LNCAP (cell line): Measurements from ENCODE around the gene CHCHD3.

Experiments used
- CTCF ChIP-seq: fragments of 450-650 bp; IDR thresholded peaks from 2 replicates; pipeline ENCODE4 v1.5.1; 2017; ENCODE audit warnings: mild to moderate bottlenecking

The CHCHD3 gene

GRCh38 chr7:132769280-132769679 lies 312.6 kb downstream of the CHCHD3 start:
- TF ChIP-seq CTCF, result no peak

DNA sequence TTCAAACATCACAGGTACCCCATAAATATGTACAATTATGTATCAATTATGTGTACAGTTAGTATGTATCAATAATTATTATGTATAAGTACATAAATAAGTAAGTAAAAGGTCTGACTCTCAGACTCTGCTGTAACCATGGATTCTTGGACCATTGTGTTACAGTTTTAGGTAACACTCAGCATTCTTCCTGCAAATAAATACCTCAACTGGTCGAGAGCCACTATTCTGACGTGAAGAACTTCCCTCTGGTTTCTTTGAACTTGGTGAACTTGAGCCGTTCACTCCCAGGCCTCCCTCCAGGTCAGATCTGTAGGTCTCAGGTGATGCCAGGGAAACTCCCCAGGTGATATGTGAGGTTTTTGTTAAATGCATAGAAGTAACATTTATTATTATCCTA lies 313.8 kb downstream of the CHCHD3 start:
- no peak for TF ChIP-seq CTCF

- TF ChIP-seq CTCF, result no peak
Observed at GRCh38 chr7:132767378-132767777, 314.5 kb downstream of the CHCHD3 start.

DNA sequence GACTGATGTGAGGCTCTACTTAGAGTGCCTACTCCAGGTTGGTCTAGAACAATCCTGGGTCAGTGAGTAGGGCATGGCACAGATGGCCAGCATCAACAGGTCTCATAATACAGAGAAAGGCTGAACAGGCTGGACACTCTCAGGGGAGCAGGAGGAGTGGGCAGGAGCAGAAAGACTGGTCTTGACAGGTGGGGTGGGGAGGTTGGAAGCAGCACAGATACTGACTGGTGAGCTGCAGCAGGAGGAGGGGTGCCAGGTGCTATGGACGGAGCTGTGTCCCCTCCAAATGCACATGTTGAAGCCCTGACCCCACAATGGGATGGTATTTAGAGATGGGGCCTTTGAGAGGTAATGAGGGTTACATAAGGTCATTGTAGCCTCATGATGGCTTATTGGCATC lies 315.2 kb downstream of the CHCHD3 start:
- no peak for TF ChIP-seq CTCF

GRCh38 chr7:132765861-132766260 lies 316.0 kb downstream of the CHCHD3 start:
- no peak for TF ChIP-seq CTCF

DNA sequence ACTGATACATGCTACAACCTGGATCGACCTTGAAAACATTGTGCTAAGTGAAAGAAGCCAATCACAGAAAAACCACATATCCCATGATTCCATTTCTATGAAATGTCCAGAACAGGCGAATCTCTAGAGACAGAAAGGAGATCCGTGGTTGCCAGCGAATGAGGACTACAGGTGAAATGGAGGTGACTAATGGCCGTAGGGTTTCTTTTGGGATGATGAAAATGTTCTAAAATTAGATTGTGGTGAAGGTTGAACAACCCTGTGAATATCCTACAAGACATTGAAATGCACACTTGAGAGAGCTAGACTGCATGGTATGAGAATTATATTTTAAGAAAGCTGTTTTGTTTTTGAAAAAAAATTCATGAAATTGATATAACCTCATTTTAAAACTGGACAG lies 317.1 kb downstream of the CHCHD3 start:
- TF ChIP-seq CTCF, result no peak

- no peak for TF ChIP-seq CTCF
Observed at GRCh38 chr7:132760866-132761265, 321.0 kb downstream of the CHCHD3 start.

DNA sequence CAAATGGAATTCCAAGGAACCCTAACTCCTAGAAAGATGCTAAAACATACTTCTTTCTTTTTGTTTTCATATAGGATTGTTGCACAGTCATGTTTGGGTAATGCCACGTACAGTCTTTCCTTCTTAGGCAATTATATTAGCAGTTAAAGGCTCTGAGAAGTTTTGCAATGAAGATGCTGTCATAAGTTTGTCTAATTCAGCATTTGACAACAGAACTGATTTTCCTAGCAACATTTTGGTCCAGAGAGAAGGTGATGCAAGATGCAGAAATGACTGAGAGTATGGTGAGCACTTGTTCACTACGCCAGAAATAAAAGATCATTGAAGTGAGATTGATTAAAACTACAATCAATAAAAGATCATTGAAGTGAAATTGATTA lies 321.7 kb downstream of the CHCHD3 start:
- TF ChIP-seq CTCF, result no peak
